ENCODE data around the gene RPS16. TPM values are rescaled to one million over a fixed set of nuclear protein-coding genes. Genes with fewer than 3 reads are reported as not detected.

Gene RPS16
- total and polyA plus RNA-seq, 2 of the 13 experiments (the other 11 are each of a cell fraction or from before 2014, with no cell fraction given) = 488 to 2,583 TPM

DNA sequence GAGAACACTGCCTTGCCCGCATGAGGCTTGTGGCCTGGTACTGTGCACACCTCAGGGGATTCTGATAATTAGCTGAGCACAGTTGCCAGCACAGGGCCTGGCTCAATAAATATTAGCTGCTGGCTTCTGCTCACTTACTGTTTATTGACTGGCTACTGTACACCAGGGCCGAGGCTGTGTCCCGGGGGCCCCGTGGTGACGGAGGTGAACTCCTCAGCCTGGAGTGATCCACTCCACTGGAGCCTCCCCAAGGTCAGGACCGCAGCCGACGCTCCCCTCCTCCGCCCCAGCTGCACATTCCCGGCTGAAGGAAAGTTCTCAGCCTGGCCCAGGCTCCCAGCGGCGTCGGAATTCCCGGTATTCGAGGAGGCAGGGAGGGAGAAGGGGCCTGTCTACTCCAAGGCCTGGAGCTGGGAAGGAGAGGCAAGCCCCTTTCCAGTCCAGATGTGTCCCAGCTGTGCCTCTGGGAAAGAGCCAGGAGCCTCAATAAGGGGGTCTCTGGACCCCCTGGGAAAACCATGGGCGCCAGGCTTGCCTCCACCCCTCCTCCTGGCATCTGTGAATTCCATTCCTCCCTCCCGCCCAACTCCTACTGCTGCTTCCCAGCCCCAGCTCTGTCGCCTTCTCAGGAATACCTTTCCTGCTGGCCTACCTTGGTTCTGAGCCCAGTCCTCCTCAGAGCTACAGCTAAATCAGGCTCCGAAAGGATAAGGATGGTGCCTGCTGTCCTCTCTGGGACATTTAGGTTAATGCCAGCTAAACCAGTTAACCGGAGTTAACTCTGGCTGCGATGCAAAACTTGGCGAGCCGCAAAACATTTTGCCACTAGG, 7.3 kb downstream of the RPS16 start (continued):
- TF ChIP-seq, protein P1, sequence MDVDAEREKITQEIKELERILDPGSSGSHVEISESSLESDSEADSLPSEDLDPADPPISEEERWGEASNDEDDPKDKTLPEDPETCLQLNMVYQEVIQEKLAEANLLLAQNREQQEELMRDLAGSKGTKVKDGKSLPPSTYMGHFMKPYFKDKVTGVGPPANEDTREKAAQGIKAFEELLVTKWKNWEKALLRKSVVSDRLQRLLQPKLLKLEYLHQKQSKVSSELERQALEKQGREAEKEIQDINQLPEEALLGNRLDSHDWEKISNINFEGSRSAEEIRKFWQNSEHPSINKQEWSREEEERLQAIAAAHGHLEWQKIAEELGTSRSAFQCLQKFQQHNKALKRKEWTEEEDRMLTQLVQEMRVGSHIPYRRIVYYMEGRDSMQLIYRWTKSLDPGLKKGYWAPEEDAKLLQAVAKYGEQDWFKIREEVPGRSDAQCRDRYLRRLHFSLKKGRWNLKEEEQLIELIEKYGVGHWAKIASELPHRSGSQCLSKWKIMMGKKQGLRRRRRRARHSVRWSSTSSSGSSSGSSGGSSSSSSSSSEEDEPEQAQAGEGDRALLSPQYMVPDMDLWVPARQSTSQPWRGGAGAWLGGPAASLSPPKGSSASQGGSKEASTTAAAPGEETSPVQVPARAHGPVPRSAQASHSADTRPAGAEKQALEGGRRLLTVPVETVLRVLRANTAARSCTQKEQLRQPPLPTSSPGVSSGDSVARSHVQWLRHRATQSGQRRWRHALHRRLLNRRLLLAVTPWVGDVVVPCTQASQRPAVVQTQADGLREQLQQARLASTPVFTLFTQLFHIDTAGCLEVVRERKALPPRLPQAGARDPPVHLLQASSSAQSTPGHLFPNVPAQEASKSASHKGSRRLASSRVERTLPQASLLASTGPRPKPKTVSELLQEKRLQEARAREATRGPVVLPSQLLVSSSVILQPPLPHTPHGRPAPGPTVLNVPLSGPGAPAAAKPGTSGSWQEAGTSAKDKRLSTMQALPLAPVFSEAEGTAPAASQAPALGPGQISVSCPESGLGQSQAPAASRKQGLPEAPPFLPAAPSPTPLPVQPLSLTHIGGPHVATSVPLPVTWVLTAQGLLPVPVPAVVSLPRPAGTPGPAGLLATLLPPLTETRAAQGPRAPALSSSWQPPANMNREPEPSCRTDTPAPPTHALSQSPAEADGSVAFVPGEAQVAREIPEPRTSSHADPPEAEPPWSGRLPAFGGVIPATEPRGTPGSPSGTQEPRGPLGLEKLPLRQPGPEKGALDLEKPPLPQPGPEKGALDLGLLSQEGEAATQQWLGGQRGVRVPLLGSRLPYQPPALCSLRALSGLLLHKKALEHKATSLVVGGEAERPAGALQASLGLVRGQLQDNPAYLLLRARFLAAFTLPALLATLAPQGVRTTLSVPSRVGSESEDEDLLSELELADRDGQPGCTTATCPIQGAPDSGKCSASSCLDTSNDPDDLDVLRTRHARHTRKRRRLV (CRISPR knock-in tag; IDR thresholded peaks at IDR 0.05) = no peak
- TF ChIP-seq KLF11 (CRISPR knock-in tag; IDR thresholded peaks at IDR 0.05) (peak; percentile 23; the same call in 1 of the 2 replicates), RBFOX2 (IDR thresholded peaks at IDR 0.05; ENCODE audit: low read depth, low read length) (no peak), ZNF20 (CRISPR knock-in tag; IDR thresholded peaks at IDR 0.05) (no peak), ZNF354B (CRISPR knock-in tag; IDR thresholded peaks at IDR 0.05) (no peak), MBD4 (IDR thresholded peaks at IDR 0.05; ENCODE audit: borderline replicate concordance, low read length) (no peak), ZNF180 (CRISPR knock-in tag; IDR thresholded peaks at IDR 0.05; ENCODE audit: borderline replicate concordance, low read depth) (no peak), SP5 (CRISPR knock-in tag; IDR thresholded peaks at IDR 0.05; ENCODE audit: borderline replicate concordance, low read depth) (no peak), AGO1 (IDR thresholded peaks at IDR 0.05; ENCODE audit: low read depth, low read length, poor library complexity, severe bottlenecking) (peak; percentile 66), JUN (CRISPR knock-in tag; IDR thresholded peaks at IDR 0.05) (no peak), REXO4 (CRISPR knock-in tag; IDR thresholded peaks at IDR 0.05; ENCODE audit: borderline replicate concordance) (no peak), HHEX (CRISPR knock-in tag; IDR thresholded peaks at IDR 0.05) (no peak)
- TF ChIP-seq, protein P2, sequence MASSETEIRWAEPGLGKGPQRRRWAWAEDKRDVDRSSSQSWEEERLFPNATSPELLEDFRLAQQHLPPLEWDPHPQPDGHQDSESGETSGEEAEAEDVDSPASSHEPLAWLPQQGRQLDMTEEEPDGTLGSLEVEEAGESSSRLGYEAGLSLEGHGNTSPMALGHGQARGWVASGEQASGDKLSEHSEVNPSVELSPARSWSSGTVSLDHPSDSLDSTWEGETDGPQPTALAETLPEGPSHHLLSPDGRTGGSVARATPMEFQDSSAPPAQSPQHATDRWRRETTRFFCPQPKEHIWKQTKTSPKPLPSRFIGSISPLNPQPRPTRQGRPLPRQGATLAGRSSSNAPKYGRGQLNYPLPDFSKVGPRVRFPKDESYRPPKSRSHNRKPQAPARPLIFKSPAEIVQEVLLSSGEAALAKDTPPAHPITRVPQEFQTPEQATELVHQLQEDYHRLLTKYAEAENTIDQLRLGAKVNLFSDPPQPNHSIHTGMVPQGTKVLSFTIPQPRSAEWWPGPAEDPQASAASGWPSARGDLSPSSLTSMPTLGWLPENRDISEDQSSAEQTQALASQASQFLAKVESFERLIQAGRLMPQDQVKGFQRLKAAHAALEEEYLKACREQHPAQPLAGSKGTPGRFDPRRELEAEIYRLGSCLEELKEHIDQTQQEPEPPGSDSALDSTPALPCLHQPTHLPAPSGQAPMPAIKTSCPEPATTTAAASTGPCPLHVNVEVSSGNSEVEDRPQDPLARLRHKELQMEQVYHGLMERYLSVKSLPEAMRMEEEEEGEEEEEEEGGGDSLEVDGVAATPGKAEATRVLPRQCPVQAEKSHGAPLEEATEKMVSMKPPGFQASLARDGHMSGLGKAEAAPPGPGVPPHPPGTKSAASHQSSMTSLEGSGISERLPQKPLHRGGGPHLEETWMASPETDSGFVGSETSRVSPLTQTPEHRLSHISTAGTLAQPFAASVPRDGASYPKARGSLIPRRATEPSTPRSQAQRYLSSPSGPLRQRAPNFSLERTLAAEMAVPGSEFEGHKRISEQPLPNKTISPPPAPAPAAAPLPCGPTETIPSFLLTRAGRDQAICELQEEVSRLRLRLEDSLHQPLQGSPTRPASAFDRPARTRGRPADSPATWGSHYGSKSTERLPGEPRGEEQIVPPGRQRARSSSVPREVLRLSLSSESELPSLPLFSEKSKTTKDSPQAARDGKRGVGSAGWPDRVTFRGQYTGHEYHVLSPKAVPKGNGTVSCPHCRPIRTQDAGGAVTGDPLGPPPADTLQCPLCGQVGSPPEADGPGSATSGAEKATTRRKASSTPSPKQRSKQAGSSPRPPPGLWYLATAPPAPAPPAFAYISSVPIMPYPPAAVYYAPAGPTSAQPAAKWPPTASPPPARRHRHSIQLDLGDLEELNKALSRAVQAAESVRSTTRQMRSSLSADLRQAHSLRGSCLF (CRISPR knock-in tag; IDR thresholded peaks at IDR 0.05; ENCODE audit: borderline replicate concordance) = no peak
- TF ChIP-seq, protein P3, sequence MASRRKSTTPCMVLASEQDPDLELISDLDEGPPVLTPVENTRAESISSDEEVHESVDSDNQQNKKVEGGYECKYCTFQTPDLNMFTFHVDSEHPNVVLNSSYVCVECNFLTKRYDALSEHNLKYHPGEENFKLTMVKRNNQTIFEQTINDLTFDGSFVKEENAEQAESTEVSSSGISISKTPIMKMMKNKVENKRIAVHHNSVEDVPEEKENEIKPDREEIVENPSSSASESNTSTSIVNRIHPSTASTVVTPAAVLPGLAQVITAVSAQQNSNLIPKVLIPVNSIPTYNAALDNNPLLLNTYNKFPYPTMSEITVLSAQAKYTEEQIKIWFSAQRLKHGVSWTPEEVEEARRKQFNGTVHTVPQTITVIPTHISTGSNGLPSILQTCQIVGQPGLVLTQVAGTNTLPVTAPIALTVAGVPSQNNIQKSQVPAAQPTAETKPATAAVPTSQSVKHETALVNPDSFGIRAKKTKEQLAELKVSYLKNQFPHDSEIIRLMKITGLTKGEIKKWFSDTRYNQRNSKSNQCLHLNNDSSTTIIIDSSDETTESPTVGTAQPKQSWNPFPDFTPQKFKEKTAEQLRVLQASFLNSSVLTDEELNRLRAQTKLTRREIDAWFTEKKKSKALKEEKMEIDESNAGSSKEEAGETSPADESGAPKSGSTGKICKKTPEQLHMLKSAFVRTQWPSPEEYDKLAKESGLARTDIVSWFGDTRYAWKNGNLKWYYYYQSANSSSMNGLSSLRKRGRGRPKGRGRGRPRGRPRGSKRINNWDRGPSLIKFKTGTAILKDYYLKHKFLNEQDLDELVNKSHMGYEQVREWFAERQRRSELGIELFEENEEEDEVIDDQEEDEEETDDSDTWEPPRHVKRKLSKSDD (CRISPR knock-in tag; IDR thresholded peaks at IDR 0.05; ENCODE audit: low read depth) = no peak
- TF ChIP-seq, protein P4, sequence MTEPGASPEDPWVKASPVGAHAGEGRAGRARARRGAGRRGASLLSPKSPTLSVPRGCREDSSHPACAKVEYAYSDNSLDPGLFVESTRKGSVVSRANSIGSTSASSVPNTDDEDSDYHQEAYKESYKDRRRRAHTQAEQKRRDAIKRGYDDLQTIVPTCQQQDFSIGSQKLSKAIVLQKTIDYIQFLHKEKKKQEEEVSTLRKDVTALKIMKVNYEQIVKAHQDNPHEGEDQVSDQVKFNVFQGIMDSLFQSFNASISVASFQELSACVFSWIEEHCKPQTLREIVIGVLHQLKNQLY (CRISPR knock-in tag; IDR thresholded peaks at IDR 0.05) = no peak

Data from HepG2 (cell line).